GM19238 (cell line): Measurements from ENCODE around the gene CADPS2.

Source experiments
- DNase-seq: peaks from one replicate; pipeline ENCODE4 v3.0.0; 2011; ENCODE audit warnings: low spot score; ENCODE audit not compliant: insufficient read length

CADPS2 gene

DNA sequence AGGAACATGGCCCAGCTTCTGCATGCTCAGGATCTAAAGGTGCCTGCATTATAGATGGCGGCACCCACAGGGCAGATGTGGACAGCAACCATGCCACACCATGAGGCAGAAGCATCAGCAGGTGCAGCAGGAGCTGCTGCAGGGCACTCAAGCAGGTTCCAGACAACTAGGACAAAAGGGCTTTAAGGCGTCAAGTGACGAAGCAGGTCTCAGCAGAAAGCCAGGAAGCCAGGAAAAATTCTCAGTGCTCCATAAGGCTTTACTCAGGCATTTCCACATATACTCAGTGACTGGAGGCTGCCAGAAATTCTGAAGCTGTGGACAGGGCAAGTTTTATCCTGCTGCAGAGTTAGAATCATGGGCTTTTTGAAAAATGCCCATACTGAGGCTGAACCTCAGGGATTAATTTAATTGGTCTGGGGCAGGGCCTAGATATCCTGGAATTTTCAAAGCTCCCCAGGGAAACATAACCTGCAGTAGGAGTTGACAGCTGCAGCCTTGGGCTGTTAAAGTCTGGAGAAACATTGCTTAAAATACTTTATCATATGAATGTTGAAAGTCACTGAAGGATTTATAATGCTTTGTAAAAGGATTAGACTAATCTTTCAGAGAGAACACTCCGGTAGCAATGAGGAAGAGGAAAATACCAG lies 115.4 kb downstream of the CADPS2 start:
- DNase-seq: no peak

DNA sequence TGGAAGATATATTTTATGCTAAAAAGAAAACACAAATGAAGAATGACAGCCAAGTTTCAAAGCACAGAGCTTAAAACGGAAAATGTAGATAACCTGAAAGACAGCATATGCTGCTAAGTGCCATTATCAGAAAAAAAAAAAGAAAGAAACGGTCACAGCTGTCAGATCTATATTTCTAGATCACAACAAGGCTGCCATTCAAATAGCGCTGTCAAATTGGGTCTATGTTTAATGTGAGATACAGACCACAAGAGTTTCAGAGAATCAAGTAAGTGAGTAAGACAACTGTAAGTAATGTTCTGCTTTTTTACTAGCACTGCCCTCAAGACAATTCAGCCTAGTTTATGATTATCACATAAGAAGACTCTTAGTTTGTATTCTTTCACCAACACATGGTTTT lies 117.4 kb downstream of the CADPS2 start:
- DNase-seq: no peak

DNA sequence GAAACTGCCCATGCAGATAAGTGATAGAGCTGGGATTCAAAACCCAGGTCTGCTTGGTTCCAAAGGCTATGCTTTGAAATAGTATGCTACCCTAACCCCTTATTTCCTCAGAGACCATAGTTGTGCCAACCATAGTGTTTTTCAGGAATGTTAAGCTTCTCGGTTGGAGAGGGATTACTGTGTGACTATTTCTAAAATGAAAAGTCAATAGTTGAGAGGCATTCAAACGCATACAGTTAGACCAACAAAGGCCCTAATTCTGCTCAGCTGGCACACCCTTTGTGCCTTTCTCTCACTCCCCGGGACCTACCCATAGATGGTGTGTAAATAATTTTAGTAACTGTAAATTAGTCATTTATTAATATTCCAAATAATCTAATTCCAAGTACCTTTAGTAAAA lies 118.9 kb downstream of the CADPS2 start:
- DNase-seq: no peak

DNA sequence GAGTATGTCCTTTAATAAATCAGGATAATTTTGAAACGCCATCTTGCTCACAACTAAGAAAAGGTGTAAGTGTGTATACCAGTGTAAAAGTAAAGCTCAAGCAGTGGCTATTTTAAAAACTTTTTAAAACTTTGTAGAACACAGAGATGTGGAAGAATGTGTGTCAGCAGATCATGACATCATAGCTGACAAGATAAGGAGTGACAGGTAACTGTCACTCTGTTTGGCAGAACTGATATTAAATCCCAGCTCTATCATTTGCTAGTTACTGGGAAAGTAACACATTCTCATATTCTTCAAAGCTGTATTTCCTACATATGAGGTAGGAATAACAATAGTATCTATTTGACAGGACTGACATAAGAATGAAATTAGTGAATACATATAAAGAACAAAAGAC lies 119.7 kb downstream of the CADPS2 start:
- DNase-seq: no peak

DNA sequence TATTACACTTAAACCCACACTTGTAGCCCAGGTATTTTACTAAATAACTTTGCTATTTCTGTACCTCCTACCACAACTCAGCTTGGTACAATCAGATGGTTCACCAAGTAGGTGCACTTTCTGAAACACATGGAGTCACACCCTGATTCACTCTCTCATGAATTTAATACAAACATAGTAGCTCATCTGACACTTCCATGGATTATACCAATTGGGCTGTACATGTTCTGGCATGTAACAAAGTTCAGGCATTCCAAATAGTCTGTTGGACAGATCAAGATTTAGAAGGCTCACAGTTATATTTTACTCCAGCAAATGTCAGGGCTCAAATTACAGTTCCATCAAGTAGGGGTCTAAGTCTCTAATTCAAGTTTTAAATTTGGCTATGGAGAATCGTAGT lies 121.4 kb downstream of the CADPS2 start:
- no peak for DNase-seq

DNA sequence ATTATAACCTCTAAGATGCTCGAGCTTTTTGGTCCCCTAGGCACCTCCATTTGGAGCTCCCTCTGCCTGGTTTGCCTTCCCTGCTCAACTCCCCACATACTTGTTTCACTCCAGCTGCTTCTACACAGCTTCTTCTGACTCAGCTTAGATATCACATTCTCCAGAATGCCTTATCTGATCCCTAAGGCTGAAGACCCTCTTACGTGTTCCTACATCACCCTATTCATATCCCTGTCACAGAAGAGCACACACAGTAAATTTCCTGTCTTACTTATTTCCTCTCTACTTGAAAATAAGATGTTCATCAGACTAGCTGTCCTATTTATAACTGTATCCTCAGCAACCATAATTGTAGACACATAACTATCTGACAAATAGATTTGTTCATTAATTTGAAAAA lies 122.2 kb downstream of the CADPS2 start:
- DNase-seq: no peak

DNA sequence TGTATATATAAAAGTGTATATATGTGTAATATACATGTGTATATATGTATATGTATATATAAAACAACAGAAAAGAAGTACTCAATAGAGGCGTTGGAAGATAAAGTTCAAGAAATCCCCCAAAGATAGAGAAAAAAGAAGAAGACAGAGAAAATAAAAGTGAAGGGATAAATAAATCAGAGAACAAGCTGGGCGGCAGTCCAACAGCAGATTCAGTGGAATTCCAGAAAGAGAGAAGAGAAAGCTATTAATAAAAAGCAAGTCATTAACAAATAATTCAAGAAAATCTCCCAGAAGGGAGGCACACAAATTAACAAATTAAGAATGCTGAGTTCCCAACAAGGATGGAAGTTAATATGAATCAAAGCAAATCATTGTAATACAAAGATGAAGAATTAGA lies 124.2 kb downstream of the CADPS2 start:
- no peak for DNase-seq

DNA sequence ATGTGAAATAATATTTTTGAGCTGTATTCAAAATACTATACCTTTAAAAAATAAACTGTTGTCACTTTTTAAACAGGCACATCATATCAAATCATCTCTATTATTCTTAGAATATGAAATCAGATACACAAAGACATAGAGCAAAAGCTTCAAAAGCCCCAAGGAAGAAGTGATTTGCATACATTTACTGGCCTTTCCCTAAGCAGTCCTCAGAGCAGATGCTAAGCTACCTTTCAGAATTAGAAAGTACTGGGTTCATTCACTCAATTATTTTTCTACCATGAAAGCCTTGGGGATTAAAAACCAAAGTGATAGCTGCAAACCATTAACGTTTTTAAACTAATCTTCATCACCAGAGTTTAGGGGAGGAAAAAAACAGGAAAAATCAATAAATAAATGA lies 127.8 kb downstream of the CADPS2 start:
- DNase-seq: no peak

DNA sequence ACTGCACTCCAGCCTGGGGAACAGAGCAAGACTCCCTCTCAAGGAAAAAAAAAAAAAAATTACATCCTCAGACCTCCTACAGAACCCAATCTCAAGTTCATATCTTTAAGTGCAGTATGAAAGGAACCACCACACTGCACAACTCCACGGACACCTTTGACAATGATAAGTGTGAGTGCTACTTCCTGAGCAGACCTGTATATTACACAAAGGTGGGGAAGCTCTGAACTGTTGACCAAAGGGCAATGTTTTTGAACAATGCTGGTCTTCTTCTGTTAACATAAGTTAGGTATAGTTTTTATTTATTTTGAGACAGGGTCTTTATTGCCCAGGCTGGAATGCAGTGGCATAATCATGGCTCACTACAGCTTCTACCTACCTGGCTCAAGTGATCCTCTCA lies 129.4 kb downstream of the CADPS2 start:
- DNase-seq: no peak

DNA sequence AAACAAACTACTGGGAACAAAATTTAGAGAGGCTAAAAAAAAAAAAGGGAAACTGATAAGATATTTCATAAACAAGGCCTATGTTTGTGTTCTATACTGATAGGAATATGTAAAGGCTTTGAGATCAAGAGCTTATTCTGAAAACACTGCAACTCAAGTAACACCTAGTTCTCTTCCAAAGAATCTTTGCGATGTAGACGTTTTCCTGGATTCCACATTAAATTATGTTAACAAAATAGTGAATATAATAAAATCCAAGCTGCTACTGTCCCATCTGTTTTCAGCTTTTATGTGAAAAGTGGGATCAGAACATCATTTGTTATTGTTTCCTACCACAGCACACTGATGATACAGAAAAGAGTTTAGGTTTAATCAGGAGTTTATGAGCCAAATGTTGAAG lies 130.6 kb downstream of the CADPS2 start:
- DNase-seq: no peak

DNA sequence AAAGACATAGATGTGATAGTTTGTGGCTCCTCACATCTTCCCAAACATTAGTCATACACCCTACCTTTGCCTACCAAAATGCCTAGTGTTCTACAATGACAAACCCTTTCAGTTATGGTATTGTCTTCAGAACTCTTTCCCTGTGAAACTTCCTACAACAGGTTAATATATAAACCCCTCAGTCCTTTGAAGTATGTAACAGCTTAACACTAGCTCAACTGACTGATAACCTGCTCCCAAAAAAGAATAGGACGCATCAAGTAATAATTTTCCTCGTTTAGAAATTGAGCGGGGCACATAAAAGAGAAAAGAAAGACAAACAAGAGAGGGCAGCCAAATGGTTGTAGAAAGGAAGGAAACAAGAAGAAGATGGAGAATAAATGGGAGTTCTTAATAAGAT lies 133.7 kb downstream of the CADPS2 start:
- DNase-seq: no peak

DNA sequence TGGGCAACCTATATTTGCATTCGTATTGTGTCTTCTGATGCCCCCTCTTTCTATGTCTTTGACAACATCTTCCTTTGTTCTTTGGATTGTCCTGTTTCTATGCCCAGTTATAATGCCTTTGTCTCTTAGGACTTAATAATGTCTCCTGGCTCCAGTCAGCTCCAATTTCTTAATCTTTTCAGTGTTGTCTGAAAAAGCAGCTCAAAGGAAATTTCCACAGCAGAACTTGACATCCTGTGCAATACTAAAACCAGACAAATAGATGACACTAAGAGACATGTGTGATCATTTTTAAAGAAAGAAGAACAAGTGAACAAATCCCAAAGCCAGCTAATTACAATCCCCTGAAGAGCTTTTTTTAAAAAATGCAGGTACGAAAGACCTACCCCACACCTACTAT lies 135.9 kb downstream of the CADPS2 start:
- no peak for DNase-seq

DNA sequence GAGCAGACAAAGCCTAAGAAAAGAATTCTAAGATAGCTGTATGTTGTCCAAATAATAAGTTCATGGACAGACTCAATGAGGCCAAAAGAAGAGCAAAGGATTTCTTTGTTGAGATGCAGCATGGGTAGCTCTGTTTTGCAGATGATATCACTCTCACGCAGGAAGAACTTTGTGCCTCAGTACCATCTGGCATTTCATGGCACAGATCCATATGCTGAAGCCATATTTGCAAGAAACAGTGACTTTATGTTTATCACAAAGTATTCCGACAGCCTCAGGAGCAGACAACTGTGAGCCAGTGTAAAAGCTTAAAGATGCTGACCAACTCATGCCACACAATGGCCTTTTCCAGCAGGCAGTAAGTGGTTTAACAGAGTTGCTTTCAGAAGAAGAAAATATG lies 138.1 kb downstream of the CADPS2 start:
- DNase-seq: no peak

DNA sequence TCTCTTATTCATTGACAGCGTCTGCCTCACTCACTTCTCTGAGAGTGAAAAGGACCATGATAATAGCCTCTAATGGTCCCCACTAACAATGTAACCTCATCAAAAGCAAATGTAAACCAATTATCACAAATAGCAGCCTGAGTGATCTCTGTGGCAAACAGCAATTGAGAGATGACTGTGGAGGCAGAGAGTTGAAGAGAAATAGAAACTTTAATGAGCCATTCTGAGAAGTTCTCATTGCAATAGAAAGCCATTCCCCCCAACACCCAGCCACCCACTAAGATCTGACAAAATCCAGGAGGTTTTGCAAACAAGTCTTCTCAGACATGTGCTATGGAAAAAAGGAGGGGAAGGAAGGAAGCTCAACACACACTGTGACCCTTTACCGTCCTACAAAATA lies 139.3 kb downstream of the CADPS2 start:
- no peak for DNase-seq

DNA sequence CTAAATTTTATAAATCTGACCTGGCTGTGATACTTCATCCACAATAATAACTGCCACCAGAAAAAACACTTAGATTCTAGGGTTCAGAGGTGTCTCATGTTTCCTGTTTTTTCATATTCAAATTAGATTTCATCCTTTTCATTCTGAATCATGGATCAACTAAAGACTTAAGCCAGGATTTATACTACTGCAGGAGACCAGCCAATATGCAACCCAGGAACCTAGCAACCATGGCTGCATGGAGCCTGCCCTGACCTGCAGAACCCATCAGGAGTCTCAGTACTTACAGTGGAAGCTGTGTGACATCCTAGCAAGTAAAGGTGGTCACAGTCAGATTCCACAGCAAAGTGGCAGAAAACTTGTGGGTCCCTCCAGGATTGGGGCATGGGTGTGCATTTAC lies 143.0 kb downstream of the CADPS2 start:
- no peak for DNase-seq

DNA sequence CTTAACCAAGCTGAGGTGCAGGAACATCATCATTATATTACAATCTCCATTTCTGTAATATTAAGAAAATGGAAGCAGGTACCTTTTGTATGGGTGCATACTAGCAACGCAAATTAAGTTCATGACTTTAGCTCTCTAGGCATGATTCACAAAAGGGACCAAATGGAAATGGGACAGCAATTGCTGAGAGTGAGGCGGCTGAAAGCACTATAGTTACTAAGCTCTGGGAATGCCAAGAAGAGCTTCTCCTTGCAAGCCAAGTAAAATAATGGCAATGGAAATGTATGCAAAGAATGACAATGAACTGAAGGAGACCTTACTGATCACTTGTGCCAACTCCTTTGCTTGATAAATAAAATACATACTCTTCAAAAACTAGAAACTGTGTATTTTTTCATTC lies 147.3 kb downstream of the CADPS2 start:
- DNase-seq: no peak

DNA sequence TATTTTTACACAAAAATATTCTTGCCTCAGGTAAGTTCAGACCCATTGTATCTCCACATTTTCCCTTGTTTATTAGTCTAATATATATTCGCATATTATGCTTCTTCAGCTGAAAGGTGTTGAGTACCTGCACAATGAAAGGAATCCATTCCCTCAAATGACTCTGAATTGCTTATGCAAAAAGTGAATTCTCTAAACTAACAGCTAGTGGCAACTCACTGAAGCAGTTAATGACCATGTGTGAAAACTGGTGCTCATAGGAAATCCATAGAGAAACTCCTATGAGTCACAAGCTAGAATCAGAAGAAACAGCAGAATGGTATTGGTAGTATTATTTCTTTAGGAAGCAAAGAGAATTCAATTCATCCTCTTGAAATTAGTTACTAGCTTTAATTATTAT lies 150.1 kb downstream of the CADPS2 start:
- DNase-seq: no peak

DNA sequence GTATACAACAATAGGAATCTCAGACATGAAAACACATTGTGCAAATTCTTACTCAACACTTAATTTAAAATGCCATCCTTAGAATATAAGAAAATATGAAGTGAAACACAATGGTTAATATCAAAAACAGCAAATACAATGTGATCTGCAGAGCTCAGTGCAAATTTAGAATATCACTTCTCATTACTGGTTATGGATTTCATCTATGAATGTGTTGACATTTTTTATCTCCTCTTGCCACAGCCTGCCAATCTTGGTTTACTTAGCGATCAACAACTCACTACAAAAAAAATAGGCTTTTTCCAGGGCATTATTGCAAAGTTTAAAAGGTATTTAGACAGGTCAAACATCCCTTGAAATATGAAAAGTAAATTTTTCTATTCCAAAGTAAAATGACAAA lies 158.5 kb downstream of the CADPS2 start:
- no peak for DNase-seq

DNA sequence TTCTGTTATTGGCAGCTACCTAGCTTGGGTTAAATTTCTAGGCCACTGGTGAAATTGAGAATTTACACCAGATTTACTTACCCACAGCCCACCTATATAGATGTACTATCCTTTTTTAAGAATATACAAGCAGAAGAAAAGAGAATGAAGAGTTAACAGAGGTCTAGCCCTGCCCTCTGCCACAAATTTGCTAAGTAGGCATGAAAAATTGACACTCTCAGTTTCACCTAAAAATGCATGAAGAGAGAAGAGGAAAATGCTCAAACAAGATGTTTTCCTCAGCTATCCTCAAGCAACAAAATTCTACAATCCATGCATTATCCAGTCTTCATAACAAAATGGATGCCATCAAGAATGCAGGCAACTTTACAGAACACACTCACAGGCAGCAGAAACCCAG lies 158.9 kb downstream of the CADPS2 start:
- DNase-seq: no peak

DNA sequence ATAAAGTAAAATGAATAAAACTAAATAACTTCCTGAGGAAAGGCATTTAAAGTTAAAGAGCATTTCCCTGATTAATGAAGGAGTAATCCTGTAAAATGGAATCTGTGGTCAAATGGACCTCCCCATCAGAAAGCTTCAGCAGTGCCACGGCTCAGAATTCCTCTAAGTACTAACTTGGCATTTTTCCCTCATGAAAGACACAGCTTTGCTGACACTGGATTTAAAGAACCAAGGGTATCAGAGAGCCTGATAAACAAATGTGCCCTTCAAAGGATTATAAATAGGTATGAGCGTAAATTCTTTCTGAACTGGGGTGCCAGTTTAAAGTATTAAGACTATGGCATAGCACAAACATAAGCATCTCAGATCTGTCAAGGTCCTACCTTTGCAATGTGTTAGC lies 159.4 kb downstream of the CADPS2 start:
- DNase-seq: no peak

DNA sequence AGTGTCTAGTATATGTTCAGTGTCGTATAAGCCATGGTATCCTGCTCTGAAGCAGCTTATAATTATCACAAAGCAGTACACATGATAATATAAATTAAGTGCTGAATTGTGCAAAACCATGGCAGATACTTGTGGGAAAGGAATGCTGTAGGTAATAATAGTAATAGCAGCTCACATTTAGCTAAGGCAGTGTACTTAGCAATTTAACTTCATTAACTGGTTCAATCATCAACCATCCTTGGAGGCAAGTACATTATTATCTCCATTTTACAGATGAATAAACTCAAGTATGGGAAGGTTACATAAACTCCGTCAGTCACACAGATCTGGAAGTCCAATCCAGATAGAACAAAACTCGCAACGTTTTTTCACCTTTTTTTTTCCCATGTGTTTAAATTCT lies 161.9 kb downstream of the CADPS2 start:
- no peak for DNase-seq

DNA sequence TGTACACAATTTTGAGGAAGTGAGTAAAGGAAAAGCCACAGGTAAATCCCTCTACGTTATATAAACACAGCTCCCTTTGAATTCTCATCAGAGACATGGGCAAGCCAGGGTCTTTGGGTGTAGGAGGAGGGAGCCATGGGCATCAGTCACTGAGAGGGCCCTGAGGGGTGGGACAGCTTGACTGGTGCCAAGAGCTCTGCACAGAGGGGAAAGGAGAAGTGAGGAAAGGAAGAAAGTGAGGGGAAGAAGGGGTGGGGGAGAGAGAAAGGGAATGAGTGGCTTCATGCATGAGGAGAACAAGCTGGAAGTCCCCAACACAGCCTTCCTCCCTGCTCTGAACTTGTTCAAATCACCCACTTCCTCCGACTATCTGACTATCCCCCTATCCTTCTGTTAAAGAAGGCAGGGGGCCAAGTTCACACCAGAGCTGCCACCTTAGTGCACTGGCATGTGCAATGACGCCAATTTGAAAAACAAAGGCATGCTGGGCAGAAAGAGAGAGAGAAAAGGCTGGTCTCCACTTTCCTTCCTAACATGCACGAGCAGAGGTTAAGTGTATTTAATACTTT lies 167.2 kb downstream of the CADPS2 start:
- DNase-seq: no peak

DNA sequence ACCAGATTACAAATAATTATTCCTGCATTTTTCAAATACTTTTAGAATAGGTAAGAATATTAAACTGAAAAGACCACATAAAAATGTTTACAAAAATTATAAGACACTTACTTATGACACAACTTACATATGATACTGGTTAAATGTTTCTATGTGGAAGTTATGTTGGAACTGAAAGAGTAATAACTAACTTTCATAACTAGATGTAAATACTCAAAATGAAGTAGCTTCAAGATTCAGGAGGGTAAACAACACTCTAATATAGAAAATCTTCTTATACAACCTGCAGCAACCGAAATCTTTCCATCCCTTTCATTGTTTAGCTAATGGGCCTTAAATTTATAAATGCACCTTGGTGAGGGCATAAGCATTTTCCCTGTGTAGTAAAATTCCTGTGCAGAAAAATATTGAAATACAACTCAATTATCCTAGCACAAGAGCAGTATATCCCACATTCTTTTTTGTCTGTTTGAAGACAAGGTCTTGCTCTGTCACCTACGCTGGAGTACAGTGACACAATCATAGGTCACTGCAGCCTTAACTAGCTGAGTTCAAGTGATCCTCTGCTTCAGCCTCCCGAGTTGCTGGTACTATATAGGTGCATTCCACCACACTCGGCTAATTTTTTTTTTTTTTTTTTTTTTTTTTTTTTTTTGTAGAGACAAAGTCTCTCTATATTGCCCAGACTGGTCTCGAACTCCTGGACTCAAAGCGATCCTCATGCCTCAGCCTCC lies 168.7 kb downstream of the CADPS2 start:
- DNase-seq: no peak
